HG03095 (cell line): Measurements from ENCODE around the gene PGBD1.
A peak's percentile ranks its signal among the peaks of the same experiment; 100 is the strongest.

Experiments
- ATAC-seq: cut with Tn5 transposase; IDR thresholded peaks from one replicate; pipeline ENCODE4 v1.9.1; 2021; ENCODE audit warnings: moderate library complexity; ENCODE audit not compliant: unreplicated experiment

Gene PGBD1

DNA sequence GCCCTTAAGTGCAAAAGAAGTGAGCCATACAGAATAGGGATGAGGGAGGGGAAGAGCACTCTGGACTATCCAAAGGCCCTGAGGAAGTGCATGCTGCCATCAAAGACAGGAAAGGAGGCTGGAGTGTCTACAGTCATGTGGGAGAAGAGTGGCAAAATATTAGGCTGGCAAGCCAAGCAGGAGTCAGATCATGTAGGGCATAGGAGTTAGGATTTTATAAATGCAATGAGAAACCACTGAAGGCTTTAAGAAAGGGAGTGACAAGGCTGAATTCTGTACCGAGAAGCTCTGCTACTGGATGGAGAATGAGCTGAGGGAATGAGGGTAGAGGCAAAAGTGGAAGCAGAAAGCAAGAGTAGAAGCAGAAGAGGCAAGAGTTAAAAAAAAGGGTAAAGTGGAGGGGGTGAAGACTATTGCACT lies 52.2 kb downstream of the PGBD1 start:
- ATAC-seq, result no peak

DNA sequence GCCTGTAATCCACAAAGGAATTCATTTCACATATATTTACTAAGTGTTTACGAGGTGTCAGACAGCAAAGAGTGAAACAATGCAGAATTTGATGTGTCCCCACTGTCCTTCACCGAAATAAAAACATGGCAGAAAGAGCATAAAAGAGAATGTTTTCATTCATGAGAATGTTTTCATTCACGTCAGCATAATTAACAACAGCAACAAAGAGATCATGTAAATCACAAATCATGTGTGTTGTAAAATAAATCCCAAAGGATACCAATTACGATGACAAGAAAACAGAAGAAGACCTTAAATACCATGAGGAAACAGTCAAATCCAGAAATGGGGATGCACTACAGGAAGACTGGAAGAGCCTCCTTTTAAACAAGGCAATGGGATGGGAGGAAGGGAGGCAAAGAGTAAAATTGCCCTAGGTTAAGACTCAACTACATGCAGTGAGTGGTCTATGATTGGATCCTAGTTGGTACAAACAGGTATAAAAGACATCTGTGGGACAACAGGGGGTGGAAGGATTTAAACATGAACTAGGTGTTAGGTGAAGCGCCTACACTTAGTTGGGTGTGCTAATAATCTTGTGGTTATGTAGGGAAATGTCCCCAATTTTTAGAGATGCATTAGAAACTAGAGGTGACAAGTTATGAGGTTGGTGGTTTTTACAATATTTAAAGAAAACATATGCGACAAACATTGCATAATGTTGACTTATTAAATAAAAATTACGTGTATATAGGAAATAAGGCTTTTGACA lies 53.1 kb downstream of the PGBD1 start:
- ATAC-seq, result no peak

GRCh38 chr6:28335040-28335563 lies 53.7 kb downstream of the PGBD1 start:
- ATAC-seq, result no peak

DNA sequence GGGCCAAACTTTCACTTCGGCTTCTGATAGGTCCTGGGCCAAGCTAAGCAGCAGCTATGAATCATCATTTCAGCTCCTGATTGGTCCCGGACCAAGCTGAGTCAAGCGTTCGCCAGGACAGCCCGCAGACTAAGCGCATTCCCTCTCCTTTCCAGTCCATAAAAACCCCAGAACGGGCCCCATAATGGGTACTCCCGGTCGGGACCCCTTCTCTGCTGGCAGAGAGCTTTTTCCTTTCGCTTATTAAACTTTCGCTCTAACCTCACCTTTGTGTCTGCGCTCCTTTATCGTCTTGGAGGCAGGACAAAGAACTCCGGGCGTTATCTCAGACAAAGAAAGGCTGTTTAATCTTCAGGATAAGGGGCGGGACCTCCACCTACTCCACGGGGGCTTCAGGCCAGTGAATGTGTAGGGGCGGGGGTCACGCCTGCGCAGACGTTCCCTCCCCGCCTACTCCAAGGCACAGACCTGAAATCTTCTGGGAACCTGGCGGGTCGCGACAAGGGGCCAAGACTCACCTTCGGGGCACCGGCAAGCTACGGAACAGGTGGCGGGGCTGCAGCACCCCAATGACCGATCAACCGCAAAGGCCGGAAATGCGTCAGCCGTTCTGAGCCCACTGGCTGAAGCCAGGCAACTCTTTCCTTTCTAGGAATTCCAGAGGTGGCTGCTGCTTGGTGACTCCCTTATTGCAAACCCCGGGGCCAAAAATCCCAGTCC lies 54.4 kb downstream of the PGBD1 start, which contains the start of gene ZSCAN31:
ZSCAN31 (minus strand) TSS at position 585 of the 720 bp plus-strand sequence. CDS start 6,465 bp downstream, outside the sequence.
- ATAC-seq, result peak; percentile 80

DNA sequence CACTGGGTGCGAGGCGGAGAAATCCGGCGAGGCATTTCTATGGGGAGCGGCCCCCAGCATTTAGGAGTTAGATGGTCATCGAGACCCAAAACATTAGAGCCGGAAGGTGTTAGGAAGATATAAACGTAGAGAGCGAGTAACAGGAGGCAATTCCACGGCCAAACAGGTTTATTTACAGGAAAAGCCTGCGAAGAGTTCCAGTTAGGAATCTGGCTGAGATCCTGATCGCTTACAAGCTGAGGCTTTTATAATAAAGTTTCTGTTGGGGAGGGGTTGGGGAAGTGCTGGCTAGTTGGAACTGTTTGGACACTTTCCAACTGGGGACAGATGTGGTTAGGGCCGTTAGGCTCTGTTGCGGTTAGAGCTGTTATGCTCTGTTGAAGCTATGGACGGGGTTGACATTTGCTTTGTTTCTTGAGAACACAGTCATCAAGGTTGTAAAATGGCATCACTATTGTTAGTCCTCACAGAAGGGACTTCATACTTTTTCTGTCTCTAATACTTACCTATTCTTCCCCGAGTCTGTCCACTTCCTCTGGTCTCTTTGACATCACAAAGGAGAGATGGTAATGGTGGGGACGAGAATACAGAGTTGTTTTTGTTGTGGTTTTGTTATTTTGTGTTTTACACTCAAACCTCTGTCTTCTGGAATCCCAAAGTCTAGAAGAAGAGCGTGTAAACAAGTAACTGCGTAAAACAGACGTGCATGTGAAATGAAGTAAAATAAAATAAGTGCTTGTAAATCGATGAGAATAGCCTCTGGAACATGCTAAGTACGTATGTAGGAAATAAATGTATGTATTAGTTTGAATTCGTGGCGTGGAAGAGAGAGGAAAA lies 55.1 kb downstream of the PGBD1 start:
- peak; percentile 43 for ATAC-seq

DNA sequence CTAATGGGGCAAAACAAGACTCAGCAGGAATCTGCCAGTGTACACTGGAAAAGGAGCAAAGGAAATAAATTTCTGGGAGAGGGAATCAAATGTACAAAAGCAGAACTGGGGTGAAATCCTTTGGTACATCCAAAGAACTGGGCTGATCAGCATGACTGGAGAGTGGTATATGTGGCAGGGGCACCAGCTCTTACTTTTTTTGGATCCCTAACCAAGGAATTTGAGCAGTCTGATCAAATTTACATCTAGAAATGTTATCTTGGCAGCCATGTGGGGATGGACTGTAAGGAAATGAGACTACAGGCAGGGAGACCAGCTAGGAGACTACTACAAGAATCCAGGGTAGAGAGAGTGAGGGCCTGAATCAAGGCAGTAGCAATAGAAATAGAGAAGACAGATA lies 55.7 kb downstream of the PGBD1 start:
- no peak for ATAC-seq

- no peak for ATAC-seq
These were observed 59.1 kb downstream of the PGBD1 start for GRCh38 chr6:28340310-28341095.

- ATAC-seq, result no peak
These were observed 62.7 kb downstream of the PGBD1 start for GRCh38 chr6:28343898-28344677.

GRCh38 chr6:28345201-28345600 lies 63.8 kb downstream of the PGBD1 start:
- ATAC-seq, result no peak

GRCh38 chr6:28347119-28347518 lies 65.7 kb downstream of the PGBD1 start:
- no peak for ATAC-seq

GRCh38 chr6:28349344-28349891 lies 68.0 kb downstream of the PGBD1 start:
- ATAC-seq, result peak; percentile 10

DNA sequence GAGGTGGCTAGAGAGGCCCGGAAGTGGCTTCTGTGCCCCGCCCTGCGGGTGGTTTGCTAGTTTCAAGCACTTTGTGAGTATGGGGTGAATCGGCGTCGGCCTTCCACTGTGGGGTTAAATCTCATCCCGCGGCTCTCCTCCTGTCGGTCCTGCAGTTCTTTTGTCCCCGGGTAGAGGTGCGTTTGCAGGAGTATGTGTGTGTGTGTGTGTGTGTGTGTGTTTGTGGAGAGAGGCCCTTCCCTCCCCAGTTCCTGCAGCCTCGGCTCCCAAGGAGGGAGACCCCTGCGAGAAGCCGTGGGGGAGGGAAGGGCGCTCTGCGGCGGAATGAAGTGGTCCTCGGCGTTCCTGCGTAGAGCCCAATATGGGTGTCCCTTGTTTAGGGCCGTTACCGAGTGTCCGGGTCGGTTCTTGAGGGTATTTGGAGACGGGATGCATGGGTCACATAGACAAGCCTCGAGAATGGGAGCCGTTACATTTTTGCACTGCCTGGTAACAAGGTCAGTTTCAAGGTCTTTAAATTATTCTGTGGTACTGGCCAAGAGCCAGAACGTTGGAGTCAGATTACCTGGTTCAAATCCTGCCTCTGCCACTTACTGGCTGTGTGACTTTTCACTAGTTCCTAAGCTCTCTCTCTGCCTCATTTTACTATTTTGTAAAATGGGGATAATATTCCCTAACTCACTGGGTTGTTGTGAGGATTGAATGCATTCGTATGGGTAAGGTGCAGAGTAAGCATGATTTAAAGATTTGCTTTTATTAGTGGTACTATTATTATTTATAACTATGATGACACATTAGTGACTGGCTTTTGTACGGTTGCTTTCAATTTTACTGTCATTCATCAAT lies 68.7 kb downstream of the PGBD1 start, which contains the start of gene ZKSCAN3:
ZKSCAN3 (plus strand) TSS at position 56 of the 846 bp plus-strand sequence. CDS start 9,640 bp downstream, outside the sequence.
- peak; percentile 92 for ATAC-seq

- ATAC-seq, result no peak
These were observed 69.7 kb downstream of the PGBD1 start for GRCh38 chr6:28351087-28351486.

- ATAC-seq, result no peak
These were observed 70.1 kb downstream of the PGBD1 start for GRCh38 chr6:28351493-28351925.
